Body of pancreas (tissue), 4 donors: ENCODE measurements around the gene EMC1. TPM values are rescaled to one million over a fixed set of nuclear protein-coding genes. Genes with fewer than 3 reads are reported as not detected.
"Not testable (repeated sequence)": the region's sequence is repeated elsewhere in the genome, so short reads cannot be mapped to it uniquely, and the experiment has no call there.

Source experiments
- ATAC-seq: fragments of 150-250 bp; one replicate; pipeline ENCODE4 v1.9.1; 2016
- DNase-seq, 4 donors: peaks; one replicate each; pipeline ENCODE4 v3.0.0-alpha.2; 2019
- H3K27ac ChIP-seq, 4 donors: fragments of 200-600 bp; sonication (generic); 1 replicate in 3 of 4; 2 replicates in 1 of 4; pipeline versions ENCODE4 v1.5.1 to v1.6.1; 2016 to 2019; ENCODE audit warnings: mild to moderate bottlenecking in 1 of 4, mixed read lengths in 1 of 4, moderate library complexity in 1 of 4
- H3K27me3 ChIP-seq, 2 donors: fragments of 200-600 bp; sonication (generic); one replicate each; pipeline ENCODE4 v1.6.0; 2016; ENCODE audit warnings: mild to moderate bottlenecking in 1 of 2
- H3K36me3 ChIP-seq, 2 donors: fragments of 200-600 bp; sonication (generic); replicated peaks in 1 of 2; 2 replicates each; pipeline ENCODE4 v1.5.1; 2016; ENCODE audit warnings: low read depth in 2 of 2; ENCODE audit not compliant: insufficient read depth in 1 of 2
- H3K4me1 ChIP-seq: fragments of 200-600 bp; sonication (generic); one replicate; pipeline ENCODE4 v1.6.0; 2016
- H3K4me3 ChIP-seq, 2 donors: fragments of 200-600 bp; sonication (generic); 1 replicate in 1 of 2; 2 replicates in 1 of 2; pipeline ENCODE4 v1.5.1; 2016 to 2019
- H3K9me3 ChIP-seq, 3 donors: fragments of 200-600 bp; sonication (generic); 1 replicate in 2 of 3; 2 replicates in 1 of 3; pipeline ENCODE4 v1.5.1; 2016
- CTCF ChIP-seq, 7 experiments: fragments of 450-650 bp in 4 of 7; fragments of 200-600 bp in 3 of 7; sonication (generic) in 3 of 7; IDR thresholded peaks; one replicate each; pipeline ENCODE4 v1.5.1; 2016 to 2019; ENCODE audit warnings: antibody characterized with exemption in 7 of 7
- POLR2A ChIP-seq, 3 donors: fragments of 450-650 bp; IDR thresholded peaks; one replicate each; pipeline ENCODE4 v1.6.1; 2016; ENCODE audit warnings: antibody characterized with exemption in 3 of 3, mild to moderate bottlenecking in 2 of 3
- WGBS, 2 donors: methylation state at CpG; one replicate each; pipeline ENCODE4 v1.1.5; 2017; 5-methylcytosine and 5-hydroxymethylcytosine counted together
- intact Hi-C: fragments of 100-400 bp; cut with DNase I; formaldehyde crosslinking; loops from one replicate; pipeline ENCODE4 v1.15.1; 2023
- total RNA-seq, 2 donors: library from RNA; depleted of rRNA; stranded (reverse); fragments of >200 nt; gene quantifications; one replicate each; pipeline ENCODE4 v1.1.0, GENCODE V29; 2016

Gene EMC1
- total RNA-seq, 2 donors from 2014 or later: 15.3 to 23.7 TPM

DNA sequence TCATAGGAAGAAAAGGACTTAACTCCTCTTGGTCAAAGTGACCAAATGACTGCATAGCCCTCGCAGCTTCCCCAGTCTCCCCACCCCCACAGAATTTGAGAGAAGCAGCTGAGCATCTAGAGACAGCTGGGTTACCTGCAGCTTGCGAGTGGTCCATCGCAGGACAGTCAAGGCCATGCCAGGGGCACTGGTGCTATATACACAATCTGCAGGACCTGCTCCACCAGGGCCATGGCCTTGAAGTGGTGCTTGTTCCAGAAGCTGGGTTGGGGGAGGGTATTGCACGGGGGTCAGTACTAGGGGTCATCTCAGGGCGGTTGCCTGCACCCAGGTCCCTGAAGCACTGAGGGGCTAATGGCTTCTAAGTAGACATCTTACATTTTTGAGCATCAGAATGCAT, 10.7 kb upstream of the EMC1 start:
- ATAC-seq (no peak), DNase-seq (no peak)
- no peak overlapping the region for H3K27ac ChIP-seq
- H3K4me1 ChIP-seq: peaks cover 6% of the 10 kb centered on the region
- intact Hi-C loops: no loop called here
- H3K36me3 ChIP-seq: peaks cover 0 to 25% of the 10 kb centered on the region in 2 donors
- no peak overlapping the region for H3K4me3 ChIP-seq
- TF ChIP-seq CTCF (IDR thresholded peaks at IDR 0.05): no peak
- TF ChIP-seq POLR2A (IDR thresholded peaks at IDR 0.05): no peak
- WGBS, 2 donors: 53 to 60% methylated on average over 1 to 5 of the region's 5 CpGs
- H3K9me3 ChIP-seq: no peaks in the 10 kb centered on the region
- no peaks in the 10 kb centered on the region for H3K27me3 ChIP-seq

DNA sequence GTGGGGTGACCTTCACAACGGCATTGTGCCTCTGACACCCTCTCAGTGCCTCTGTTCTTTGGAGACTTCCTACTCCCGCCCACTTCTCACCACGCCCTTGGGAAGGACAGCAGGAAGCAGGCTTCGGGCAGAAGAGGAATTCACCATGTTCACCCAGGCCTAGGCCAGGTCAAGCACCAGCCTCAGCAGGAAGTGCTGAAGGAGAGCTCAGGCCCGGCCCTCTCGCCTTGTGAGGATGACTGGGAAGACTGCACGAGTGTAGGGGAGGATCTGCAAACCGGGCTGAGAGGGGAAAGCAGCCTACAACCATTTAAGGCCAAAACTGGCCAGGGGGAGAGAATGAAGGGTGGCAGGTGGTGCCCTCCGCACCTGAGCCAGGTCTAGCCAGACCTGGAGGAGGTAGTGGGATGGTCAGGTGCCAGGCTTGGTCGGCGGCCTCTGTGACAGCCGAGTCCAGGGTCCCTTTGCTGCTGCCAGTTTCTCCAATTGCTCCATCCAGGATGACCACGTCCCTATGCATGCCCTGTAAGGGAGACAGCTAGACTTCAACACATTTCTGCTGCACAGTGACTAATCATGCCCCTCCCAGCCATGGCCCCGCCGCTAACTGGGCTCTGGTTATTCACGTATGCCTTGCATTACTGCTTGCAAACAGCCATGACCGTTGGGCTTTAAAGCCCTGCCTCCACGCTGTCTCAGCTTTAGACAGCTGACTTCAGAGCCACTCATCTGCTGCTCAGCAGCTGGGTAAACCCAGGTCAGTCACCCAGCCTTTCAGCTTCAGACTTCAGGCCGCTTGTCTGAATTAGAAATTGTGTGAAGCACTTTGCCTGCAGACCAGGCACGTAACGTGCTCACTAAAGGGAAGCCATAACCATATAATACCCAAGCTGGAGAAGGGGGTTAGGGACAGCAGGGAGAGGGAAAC, 9.2 kb upstream of the EMC1 start:
- ATAC-seq (peak; percentile 31), DNase-seq (peak in 3 of 4 donors; percentile 29 to 42 (median 40))
- no peak for TF ChIP-seq CTCF (IDR thresholded peaks at IDR 0.05)
- no peak for TF ChIP-seq POLR2A (IDR thresholded peaks at IDR 0.05)
- H3K27me3 ChIP-seq: no peaks in the 10 kb centered on the region
- no peak overlapping the region for H3K27ac ChIP-seq
- peaks cover 6% of the 10 kb centered on the region for H3K4me1 ChIP-seq
- 72 to 77% methylated on average over 17 to 21 of the region's 21 CpGs for WGBS, 2 donors
- intact Hi-C loops: no loop called here
- H3K9me3 ChIP-seq: no peaks in the 10 kb centered on the region
- peaks cover 3 to 24% of the 10 kb centered on the region in 2 donors for H3K36me3 ChIP-seq
- H3K4me3 ChIP-seq: no peak overlapping the region

- ATAC-seq (no peak), DNase-seq (no peak)
- Histone ChIP-seq H3K4me3 (no peak overlapping the region), H3K27me3 (no peaks in the 10 kb centered on the region), H3K4me1 (peaks cover 11% of the 10 kb centered on the region), H3K27ac (no peak overlapping the region), H3K9me3 (no peaks in the 10 kb centered on the region), H3K36me3 (peaks cover 3 to 24% of the 10 kb centered on the region in 2 donors)
- intact Hi-C loops: loop anchor here (10.0 kb wide), 1 partner anchor 46 kb away; no protein-coding TSS in a partner anchor
- no peak for TF ChIP-seq POLR2A (IDR thresholded peaks at IDR 0.05)
- TF ChIP-seq CTCF (IDR thresholded peaks at IDR 0.05): no peak
- WGBS, 2 donors: 91 to 98% methylated on average over 6 to 10 of the region's 10 CpGs
Observed at GRCh38 chr1:19258353-19258752, 7.0 kb upstream of the EMC1 start.

DNA sequence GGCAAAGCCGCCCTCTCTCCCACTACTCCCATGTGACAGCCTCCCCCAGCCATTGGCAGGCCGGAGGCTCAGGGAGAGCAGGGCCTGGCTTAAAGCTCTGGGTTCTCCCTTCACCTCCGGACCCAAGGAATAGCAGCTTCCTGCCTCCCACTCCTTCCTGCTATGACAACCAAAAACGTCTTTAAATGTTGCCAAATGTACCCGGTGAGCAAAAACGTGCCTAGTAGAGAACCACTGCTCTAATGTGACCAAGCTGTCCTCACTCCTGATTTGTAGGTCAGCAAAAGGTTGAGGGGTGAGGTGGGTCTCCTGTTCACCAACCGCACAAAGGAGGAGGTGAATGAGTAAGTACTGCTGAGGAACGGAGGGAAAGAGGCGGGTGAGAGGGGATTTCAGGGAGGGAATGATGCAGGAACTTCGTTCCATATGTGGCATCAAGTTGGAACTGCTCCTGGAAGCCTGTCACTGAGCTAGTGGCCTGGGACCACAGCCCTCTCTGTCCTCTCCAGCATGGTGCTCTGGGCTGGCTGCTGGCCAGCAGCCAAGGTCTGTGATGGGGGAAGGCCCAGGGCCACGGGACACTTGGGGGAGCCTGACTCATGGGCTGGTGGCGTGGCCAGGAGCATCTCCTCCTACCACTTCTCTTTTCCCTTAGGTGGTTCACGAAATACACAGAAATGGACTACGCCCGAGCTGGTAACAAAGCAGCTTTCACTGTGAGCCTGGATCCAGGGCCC, 6.0 kb upstream of the EMC1 start:
- WGBS, 2 donors: 67 to 73% methylated on average over 9 to 15 of the region's 15 CpGs
- Histone ChIP-seq H3K27ac (no peak overlapping the region), H3K4me3 (no peak overlapping the region), H3K9me3 (no peaks in the 10 kb centered on the region), H3K4me1 (peaks cover 21% of the 10 kb centered on the region), H3K27me3 (no peaks in the 10 kb centered on the region), H3K36me3 (peaks cover 3 to 24% of the 10 kb centered on the region in 2 donors)
- intact Hi-C loops: loop anchor here (10.0 kb wide), 1 partner anchor 47 kb away; no protein-coding TSS in a partner anchor
- no peak for ATAC-seq
- DNase-seq: no peak
- TF ChIP-seq POLR2A (IDR thresholded peaks at IDR 0.05) (no peak), CTCF (IDR thresholded peaks at IDR 0.05) (no peak)

GRCh38 chr1:19256301-19256700, 5.0 kb upstream of the EMC1 start:
- ATAC-seq, H3K27me3 ChIP-seq, H3K27ac ChIP-seq, H3K4me3 ChIP-seq, DNase-seq, H3K9me3 ChIP-seq: not testable (repeated sequence)
- intact Hi-C loops: loop anchor here (10.0 kb wide), 1 partner anchor 48 kb away; no protein-coding TSS in a partner anchor
- 87 to 94% methylated on average over 5 of the region's 5 CpGs for WGBS, 2 donors
- Histone ChIP-seq H3K36me3 (peaks cover 3 to 24% of the 10 kb centered on the region in 2 donors), H3K4me1 (peaks cover 18% of the 10 kb centered on the region)
